ENCODE data around the gene CACNB1.

- no peak for TF ChIP-seq CTCF (optimal IDR thresholded peaks at IDR 0.05 in 1 of 3, IDR thresholded peaks at IDR 0.05 in 1 of 3, conservative IDR thresholded peaks at IDR 0.05 in 1 of 3; ENCODE audit: extremely low read depth in 1 of 3, insufficient read depth in 2 of 3, low read length in 3 of 3)
- TF ChIP-seq EZH2 (IDR thresholded peaks at IDR 0.05; ENCODE audit: low read length): no peak
Observed at GRCh38 chr17:39199820-39200069, 2.3 kb upstream of the CACNB1 start.

Data from keratinocyte (primary cell).